ENCODE results near the gene IRS1.

Gene IRS1

DNA sequence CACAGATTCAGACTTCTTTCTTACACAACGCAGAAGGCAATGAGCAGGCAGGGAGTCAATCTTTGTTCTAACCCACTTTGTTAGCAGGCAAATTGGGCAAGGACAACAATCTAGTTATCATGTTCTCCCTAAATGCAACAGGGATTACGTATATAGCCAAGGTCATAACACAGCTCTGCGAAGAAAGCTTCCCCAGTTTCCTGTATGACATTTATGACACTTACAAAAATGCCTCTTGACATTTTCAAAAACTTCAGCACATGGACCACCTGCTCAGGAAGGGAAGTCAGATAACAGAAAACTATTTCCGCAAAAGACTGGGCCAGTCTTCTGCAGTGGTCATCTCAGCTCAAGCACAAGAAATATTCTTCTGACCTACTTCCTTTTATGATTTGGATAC, 106.1 kb downstream of the IRS1 start:
- in situ Hi-C loops (cut with MboI; ENCODE audit: low sequenced_read_pairs): no loop called here

GRCh38 chr2:226692521-226693126, 107.0 kb downstream of the IRS1 start:
- in situ Hi-C loops (cut with MboI; ENCODE audit: low sequenced_read_pairs): no loop called here

GRCh38 chr2:226691255-226691654, 108.4 kb downstream of the IRS1 start:
- in situ Hi-C loops (cut with MboI; ENCODE audit: low sequenced_read_pairs): no loop called here

DNA sequence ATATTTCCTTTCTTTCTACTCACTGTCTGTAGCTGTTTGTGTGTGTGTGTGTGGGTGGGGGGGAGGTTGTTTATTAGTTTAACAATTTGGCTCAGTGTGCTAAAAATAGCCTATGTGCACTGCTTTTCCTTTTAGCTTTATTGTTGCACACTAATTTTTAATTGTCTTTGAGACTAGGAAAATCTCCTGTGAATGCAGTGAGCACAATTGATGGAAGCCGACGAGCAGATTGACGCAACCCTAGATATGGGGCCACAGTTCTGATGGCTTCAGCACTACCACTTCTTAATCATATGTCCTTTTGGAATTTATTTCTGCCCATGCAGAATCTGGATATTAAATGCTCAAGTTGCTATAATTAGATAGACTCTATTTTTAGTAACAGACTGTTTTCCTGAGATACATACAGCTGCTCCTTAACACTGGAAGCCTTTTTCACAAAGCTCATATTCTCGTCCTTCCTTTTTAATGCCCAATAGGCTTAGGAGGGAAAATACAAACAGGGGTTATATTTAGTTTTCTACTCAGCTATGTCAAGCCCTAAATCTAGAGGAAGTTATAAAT, 109.1 kb downstream of the IRS1 start:
- in situ Hi-C loops (cut with MboI; ENCODE audit: low sequenced_read_pairs): no loop called here

GRCh38 chr2:226687641-226688253, 111.9 kb downstream of the IRS1 start:
- in situ Hi-C loops (cut with MboI; ENCODE audit: low sequenced_read_pairs): no loop called here

GRCh38 chr2:226684563-226684959, 115.1 kb downstream of the IRS1 start:
- in situ Hi-C loops (cut with MboI; ENCODE audit: low sequenced_read_pairs): no loop called here

DNA sequence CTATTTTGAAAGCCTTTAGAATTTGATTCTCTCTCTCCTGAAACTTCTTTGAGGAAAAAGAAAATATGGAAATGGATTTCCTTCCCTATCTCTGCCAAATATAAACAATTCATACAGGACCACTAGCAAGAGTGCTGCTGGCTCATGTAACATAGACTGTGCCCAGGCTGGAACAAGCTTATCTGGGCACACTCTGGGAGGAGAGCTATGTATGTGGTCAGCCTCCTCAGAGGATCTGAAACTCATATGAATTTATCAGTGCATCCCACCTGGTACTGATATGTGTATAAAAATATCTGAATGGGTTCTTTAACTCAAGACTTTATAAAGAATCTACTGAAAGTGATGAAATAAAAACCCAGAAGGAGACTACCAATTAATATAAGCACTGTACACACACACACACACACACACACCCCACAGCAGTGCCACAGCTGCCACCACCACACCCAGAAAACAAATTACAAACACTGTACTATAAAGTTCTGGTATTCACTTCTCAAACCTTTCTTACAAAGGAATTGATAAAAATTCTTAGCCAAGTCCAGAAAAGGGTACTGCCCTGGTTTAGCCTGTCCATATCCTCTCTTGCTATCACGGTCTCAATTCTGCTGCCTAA, 115.6 kb downstream of the IRS1 start:
- in situ Hi-C loops (cut with MboI; ENCODE audit: low sequenced_read_pairs): no loop called here

GRCh38 chr2:226683196-226683595, 116.4 kb downstream of the IRS1 start:
- in situ Hi-C loops (cut with MboI; ENCODE audit: low sequenced_read_pairs): no loop called here
